GM18519 (cell line): ENCODE data around the gene ATG2A.

Experiments
- ATAC-seq: cut with Tn5 transposase; IDR thresholded peaks from one replicate; pipeline ENCODE4 v1.9.1; 2021; ENCODE audit warnings: mild to moderate bottlenecking, moderate library complexity; ENCODE audit not compliant: unreplicated experiment, low FRiP score

ATG2A gene

GRCh38 chr11:64845129-64845775, 71.8 kb downstream of the ATG2A start:
- no peak for ATAC-seq
